GM18858 (cell line): ENCODE results near the gene TEX14.
A peak's percentile ranks its signal among the peaks of the same experiment; 100 is the strongest.
"Not testable (repeated sequence)": the region's sequence is repeated elsewhere in the genome, so short reads cannot be mapped to it uniquely, and the experiment has no call there.

Experiments used
- ATAC-seq: cut with Tn5 transposase; IDR thresholded peaks from one replicate; pipeline ENCODE4 v1.9.1; 2021; ENCODE audit not compliant: unreplicated experiment

TEX14 gene

GRCh38 chr17:58658804-58659713 lies 32.8 kb downstream of the TEX14 start:
- ATAC-seq, result peak; percentile 55

DNA sequence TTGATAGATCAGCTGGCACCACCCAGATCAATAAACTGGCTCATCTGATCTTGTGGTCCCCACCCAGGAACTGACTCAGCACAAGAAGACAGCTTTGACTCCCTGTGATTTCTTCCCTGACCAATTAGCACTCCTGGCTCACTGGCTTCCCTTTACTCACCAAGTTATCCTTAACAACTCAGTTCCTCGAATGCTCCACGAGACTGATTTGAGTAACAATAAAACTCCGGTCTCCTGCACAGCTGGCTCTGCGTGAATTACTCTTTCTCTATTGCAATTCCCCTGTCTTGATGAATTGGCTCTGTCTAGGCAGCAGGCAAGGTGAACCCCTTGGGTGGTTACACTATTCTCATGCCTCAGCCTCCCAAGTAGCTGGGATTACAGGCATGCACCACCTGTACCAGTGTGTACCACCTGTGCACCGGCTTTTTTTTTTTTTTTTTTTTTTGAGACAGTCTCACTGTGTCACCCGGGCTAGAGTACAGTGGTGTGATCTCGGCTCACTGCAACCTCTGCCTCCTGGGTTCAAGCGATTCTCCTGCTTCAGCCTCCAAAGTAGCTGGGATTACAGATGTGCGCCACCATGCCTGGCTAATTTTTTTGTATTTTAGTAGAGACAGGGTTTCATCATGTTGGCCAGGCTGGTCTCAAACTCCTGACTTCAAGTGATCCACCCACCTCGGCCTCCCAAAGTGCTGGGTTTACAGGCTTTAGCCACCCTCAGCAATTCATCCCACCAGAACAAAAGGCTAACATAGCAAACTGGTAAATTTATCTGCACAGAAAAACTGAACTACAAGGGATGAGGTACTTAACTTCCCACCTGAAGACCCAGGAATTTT lies 33.7 kb downstream of the TEX14 start:
- ATAC-seq, result not testable (repeated sequence)

DNA sequence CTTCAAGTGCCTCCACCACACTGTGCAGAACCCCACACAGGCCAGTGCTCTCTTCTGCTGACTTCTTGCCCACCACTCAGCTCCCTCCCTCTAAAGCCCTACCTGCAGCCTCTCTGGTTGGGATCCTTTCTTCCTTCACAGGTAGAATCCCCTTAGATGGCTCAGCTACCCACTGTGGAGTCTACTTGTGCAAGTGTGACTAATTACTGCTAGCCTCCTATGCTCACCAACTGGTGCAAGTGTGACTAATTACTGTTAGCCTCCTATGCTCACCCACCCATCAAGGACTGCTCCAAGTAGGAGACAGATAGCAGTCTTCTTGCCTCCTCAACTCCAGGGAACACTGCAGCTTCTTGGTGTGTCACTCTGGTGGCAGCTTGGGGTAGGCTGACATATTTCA lies 43.6 kb downstream of the TEX14 start:
- ATAC-seq, result no peak

- no peak for ATAC-seq
Measured at GRCh38 chr17:58643147-58643546, 48.7 kb downstream of the TEX14 start.

DNA sequence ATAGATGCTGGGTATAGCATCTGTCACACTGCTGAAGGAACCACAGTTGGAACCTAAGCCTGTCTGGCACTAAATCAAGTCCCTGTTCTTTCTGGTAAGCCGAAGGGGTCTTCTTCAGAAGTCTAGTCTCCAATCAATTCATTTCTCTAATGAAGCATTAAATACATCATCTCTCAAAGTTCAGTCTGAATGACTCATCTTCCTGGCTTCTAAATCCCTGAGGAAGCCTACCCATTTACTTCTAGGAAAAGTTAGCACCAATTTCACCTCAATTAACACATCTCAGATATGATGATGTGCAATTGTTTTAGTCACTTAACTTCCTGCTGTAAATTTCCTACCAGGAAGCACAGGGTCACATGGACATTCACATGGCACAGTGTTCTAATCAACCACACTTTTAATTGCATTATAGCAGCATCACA lies 49.9 kb downstream of the TEX14 start:
- ATAC-seq, result no peak

GRCh38 chr17:58640202-58640601 lies 51.6 kb downstream of the TEX14 start:
- no peak for ATAC-seq

DNA sequence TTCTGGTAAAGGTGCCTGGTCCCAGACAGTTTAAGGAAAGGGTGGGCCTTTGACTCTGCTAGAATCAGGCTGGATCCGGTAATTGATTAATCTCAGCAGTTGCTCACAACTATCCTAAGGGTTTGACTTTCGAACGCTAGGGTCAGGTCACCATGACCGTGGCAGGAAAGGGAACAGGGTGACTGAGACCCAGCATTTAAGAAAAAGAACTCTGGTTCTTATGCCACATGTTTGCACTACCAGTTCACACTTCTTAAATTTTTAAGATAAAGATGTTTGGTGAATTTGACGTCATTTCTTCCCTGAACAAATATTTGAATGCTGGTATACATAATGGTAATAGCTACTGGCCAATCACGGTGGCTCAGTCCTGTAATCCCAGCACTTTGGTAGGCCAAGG lies 52.2 kb downstream of the TEX14 start:
- no peak for ATAC-seq

- no peak for ATAC-seq
Measured at GRCh38 chr17:58637011-58637570, 54.8 kb downstream of the TEX14 start.

DNA sequence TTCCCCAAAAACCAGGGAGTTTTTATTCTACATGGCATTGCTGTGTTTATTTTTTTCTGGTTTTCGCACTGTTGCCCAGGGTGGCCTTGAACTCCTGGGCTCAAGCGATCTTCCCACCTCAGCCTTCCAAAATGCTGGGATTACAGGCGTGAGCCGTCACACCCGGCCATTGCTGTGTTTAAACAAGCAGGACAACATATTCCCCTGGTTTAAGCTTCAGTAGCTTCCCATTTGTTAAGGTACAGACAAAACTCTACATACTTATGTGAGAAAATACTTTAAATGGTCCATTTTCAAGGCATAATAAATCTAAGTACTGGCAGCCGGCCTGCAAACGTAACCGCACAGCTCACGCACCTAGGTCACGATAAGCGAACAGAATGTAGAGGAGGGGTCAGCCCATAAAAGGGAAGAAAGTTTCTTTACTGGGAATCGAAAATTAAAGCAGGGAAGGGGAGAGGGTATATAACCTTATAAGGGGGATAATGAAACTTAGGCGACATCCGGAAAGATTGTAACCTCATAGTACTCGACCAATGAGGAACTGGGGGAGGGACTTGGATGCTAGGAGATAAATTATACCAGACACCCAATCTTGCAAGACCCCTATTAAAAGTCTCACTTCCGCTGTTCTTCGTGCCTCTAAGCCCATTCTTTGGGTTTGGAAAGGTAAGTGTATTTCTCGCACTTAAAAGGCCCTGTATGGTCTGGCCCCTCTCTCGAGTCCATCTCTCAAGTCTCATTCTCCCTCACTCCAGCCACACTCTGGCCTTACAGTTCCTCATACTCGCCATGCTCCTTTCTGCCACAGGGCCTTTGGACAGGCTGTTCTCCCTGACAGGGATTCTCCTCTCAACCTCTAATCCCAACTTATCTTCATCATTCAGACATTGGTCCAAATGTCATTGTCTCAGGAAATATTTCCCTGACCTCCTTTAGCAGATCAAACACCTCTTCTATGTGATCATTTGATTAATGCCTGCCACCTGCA lies 59.2 kb downstream of the TEX14 start:
- ATAC-seq, result no peak

DNA sequence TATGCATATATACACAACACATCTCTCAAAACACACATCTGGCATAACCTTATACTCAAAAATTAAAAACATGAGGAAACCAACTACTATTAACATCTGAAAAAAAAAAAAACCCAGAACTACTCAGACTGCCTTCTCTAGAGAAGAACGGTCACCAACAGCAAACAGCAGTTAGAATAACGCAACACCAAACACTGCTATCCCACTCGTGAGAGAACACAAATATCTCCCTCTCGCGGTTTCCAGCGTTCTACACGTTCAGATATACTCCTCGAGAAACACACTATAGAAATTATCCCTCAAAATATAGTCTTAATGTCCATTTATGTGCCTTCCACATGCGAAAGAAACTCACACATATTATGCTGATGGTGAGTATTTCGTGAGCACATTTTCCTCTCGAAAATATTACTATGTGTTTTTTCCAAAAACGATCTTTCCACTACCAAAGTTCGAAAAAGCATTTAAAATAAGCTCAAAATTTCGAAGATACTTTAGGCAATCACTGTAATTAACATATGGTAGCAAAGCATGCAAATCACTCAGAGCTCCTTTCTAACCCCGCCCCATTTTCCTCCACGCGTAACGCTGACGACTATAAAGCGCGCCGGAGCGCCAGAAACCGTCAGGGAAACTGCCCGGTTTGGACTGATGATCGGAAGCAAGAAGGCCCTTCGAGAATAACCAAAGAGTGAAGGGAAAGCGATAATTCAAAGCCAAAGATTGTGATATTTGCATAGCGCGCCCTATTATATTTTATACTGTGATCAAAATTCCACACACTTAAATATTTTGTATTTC lies 60.1 kb downstream of the TEX14 start:
- ATAC-seq, result peak; percentile 71

GRCh38 chr17:58630883-58631522 lies 60.8 kb downstream of the TEX14 start:
- no peak for ATAC-seq

DNA sequence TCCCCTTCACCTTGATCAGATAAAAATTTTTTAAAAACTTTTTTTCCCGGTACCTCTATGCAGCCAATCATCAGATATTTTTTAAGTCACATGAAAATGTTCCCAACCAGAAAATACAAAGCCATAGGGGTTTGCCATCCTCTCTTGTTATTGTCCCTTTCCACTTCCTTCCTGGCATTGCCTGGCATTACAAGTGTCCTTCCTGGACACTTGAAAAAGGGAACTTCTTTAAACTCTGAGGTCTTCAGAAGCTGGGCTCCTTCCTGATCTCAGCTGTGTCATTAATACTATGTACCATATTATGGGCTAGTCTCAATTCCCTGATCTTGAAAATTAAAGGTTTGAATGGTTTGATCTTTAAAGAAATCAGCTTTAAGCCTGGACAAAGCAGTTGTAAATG lies 64.9 kb downstream of the TEX14 start:
- ATAC-seq, result no peak

GRCh38 chr17:58624751-58625150 lies 67.1 kb downstream of the TEX14 start:
- no peak for ATAC-seq

GRCh38 chr17:58621174-58621573 lies 70.7 kb downstream of the TEX14 start:
- ATAC-seq, result peak; percentile 61

DNA sequence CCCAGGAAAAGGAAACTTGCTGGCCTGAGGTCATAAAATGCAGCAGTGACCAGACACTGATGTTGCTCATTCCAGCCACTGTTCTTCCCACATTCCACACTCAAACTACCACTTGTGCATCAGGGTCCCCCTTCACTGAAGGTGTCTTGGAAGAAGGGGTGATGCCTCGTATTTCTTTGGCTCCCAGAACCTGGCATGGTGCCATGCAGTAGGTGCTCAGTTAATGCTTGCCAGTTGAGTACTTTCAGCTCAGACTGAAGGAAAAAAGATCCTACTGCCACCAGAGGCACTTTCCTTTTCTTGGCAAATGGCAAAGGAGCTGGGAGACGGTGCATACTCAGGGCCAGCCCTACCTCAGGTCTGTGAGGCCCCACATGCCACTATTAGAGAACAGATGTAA lies 73.5 kb downstream of the TEX14 start:
- no peak for ATAC-seq

DNA sequence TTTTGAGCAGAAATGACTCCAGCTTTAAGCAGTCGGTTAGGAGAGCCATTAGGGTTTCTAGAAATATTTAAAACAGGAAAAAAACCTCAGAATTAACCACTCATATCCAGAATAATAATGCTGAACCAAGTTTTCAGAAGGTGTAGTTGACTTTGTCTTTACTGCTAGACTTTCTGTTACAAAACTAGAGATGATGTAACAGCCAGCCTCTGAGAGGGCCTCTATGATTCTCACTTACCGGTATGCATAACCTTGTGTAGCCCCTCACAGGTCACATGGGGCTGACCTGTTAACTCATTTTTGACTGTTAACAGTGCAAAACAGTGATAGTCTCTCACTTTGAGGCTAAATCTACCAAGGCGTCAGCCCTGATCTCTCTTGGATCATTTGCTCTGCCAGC lies 74.3 kb downstream of the TEX14 start:
- no peak for ATAC-seq

- ATAC-seq, result peak; percentile 61
Measured at GRCh38 chr17:58615768-58616659, 75.8 kb downstream of the TEX14 start.

GRCh38 chr17:58614859-58615459 lies 76.9 kb downstream of the TEX14 start:
- ATAC-seq, result no peak
